ENCODE measurements around the gene AP3B2.

DNA sequence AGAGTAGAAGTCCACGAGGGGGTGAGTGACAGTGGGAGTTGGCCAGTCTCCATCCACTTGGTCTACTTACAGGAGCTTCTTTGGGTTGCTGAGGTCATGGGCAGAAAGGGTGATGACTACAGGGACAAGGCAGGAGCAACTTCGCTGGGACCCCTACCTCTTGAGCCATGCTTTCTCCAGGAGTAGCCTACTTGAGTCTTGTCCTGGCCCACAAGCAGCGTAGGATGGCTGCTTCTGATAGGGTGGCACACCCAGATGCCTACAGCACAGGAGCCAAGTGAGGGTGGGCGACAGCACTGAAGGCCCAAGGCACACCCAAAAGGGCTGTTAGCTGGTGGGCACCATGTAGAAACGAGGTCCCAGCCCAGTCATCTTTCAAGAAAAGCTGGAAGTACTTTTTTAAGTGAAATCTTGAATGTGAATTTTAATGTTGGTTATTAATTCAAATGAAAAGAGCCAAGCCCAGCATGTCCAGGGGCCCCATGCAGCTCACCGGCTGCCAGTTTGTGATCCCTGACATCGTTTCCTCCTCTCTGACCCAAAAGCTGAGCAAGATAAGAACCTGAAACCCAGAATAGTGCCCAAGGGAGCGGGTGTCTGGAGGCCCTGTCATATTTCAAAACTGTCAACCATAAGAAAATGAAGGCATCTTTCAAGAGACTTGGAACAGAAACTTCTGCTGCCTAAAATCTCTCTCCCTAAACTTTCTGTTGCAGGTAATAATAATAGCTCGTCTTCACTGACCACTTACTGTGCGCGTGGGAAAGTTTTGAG, 60.3 kb downstream of the AP3B2 start:
- TF ChIP-seq, protein P1, sequence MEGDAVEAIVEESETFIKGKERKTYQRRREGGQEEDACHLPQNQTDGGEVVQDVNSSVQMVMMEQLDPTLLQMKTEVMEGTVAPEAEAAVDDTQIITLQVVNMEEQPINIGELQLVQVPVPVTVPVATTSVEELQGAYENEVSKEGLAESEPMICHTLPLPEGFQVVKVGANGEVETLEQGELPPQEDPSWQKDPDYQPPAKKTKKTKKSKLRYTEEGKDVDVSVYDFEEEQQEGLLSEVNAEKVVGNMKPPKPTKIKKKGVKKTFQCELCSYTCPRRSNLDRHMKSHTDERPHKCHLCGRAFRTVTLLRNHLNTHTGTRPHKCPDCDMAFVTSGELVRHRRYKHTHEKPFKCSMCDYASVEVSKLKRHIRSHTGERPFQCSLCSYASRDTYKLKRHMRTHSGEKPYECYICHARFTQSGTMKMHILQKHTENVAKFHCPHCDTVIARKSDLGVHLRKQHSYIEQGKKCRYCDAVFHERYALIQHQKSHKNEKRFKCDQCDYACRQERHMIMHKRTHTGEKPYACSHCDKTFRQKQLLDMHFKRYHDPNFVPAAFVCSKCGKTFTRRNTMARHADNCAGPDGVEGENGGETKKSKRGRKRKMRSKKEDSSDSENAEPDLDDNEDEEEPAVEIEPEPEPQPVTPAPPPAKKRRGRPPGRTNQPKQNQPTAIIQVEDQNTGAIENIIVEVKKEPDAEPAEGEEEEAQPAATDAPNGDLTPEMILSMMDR (IDR thresholded peaks at IDR 0.05): no peak
- TF ChIP-seq POLR2AphosphoS5 (IDR thresholded peaks at IDR 0.05) (no peak), POLR2A (IDR thresholded peaks at IDR 0.05) (no peak)

Data from transverse colon (tissue), 4 donors.